Fibroblast of pulmonary artery (primary cell): Measurements from ENCODE around the gene CCDC69.

Experiments
- DNase-seq: peaks from one replicate; pipeline ENCODE4 v3.0.0-alpha.2; 2010; ENCODE audit warnings: low read depth
- H3K4me3 ChIP-seq: replicated peaks from 2 replicates; pipeline ENCODE4 v1.5.1; 2011; ENCODE audit warnings: low read depth, mild to moderate bottlenecking, control low read depth, low read length, moderate library complexity
- CTCF ChIP-seq: IDR thresholded peaks from 2 replicates; pipeline ENCODE4 v1.5.1; 2011; ENCODE audit warnings: mild to moderate bottlenecking, control low read depth, low read length, inconsistent platforms; ENCODE audit errors: missing control alignments

Gene CCDC69

GRCh38 chr5:151208481-151208914, 15.4 kb downstream of the CCDC69 start:
- TF ChIP-seq CTCF, result no peak
- no peak overlapping the region for H3K4me3 ChIP-seq
- no peak for DNase-seq

- TF ChIP-seq CTCF, result no peak
Observed at GRCh38 chr5:151205411-151205810, 18.5 kb downstream of the CCDC69 start.

GRCh38 chr5:151204051-151204450, 19.8 kb downstream of the CCDC69 start:
- no peak for TF ChIP-seq CTCF
- DNase-seq, result no peak

More at GRCh38 chr5:151205411-151205810, 18.5 kb downstream of the CCDC69 start:
- DNase-seq, result no peak
- no peak overlapping the region for H3K4me3 ChIP-seq

GRCh38 chr5:151202381-151203139, 21.3 kb downstream of the CCDC69 start:
- DNase-seq, result peak; percentile 87
- H3K4me3 ChIP-seq, result no peak overlapping the region
- no peak for TF ChIP-seq CTCF

More at GRCh38 chr5:151204051-151204450, 19.8 kb downstream of the CCDC69 start:
- no peak overlapping the region for H3K4me3 ChIP-seq

DNA sequence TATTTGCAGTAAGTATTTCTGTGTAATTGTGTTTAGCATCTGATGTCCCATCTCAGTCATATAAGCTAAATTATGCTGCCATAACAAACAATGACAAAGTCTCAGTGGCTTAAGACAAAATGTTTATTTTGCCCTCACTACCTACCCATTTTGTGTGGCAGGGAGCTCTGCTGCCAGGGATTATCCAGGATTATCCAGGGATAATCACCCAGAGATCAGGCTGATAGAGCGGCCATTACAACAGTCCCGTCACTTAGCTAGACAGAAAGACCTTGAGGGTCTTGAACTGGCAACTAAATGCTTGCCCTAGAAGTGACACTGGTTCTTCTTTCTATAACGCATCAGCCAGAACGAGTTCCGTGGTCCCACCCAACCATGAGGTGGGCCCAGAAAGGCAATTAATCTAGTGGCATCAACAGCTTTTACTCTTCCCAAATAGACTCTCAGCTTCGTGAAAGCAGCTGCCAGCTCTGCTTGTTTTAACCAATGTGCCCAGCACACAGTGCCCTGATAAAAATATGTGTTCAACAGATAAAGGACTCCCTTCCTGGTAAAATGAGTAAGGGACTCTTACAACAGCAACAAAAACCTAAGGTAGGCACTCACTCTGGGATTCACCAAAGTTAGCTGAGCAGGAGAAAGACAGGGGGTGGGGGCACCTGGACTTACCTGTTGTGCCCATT, 22.8 kb downstream of the CCDC69 start:
- DNase-seq, result no peak
- H3K4me3 ChIP-seq, result no peak overlapping the region
- TF ChIP-seq CTCF, result no peak

- no peak for DNase-seq
- H3K4me3 ChIP-seq, result no peak overlapping the region
- TF ChIP-seq CTCF, result no peak
Observed at GRCh38 chr5:151199581-151200185, 24.2 kb downstream of the CCDC69 start.
